HCT116 (cell line): ENCODE data around the gene RIN3. TPM values are rescaled to one million over a fixed set of nuclear protein-coding genes. Genes with fewer than 3 reads are reported as not detected.

ENCODE experiments used
- ATAC-seq: fragments of 200-7000 bp; cut with Tn5 transposase; 2 replicates; pipeline ENCODE4 v1.9.1; 2020; ENCODE audit warnings: mild to moderate bottlenecking, moderate library complexity
- BruUV-seq: library from RNA; stranded (reverse); fragments of 400-500 nt; replicated peaks from 2 replicates; lab custom pipeline; 2021; lab: Mats Ljungman, UMichigan
- CTCF ChIA-PET: fragments of 300-600 bp; sonication (Branson Sonifier 250); formaldehyde crosslinking; loops from one replicate; lab custom pipeline; 2021; ENCODE audit warnings: antibody characterized with exemption; lab: Charles Lee
- POLR2A ChIA-PET: fragments of 300-600, 350-600 bp; sonication (Branson Sonifier 250); formaldehyde crosslinking; loops from one replicate; lab custom pipeline; 2021; ENCODE audit warnings: antibody characterized with exemption; lab: Charles Lee
- RAD21 ChIA-PET, 2 experiments: fragments of 300-600 bp; sonication (Branson Sonifier 250); formaldehyde crosslinking; loops; one replicate each; lab custom pipeline; 2023; ENCODE audit warnings: low total read pairs in 2 of 2; ENCODE audit not compliant: uncharacterized antibody in 2 of 2, unreplicated experiment in 2 of 2, low non-redundant PET in 1 of 2; lab: Charles Lee
- DNase-seq: peaks from one replicate; pipeline ENCODE4 v3.0.0-alpha.2; 2010; ENCODE audit warnings: low read depth, low spot score
- H2AFZ ChIP-seq: fragments of 200-600 bp; shearing (Covaris generic), sonication (generic); 2 replicates; pipeline ENCODE4 v1.6.1; 2017; ENCODE audit warnings: low read depth, mixed run types, mixed read lengths, antibody characterized with exemption, low read length; ENCODE audit not compliant: poor library complexity, severe bottlenecking
- H3K27ac ChIP-seq: 2 replicates; pipeline ENCODE4 v1.5.1; 2012; ENCODE audit warnings: low read depth, low read length
- H3K27me3 ChIP-seq: fragments of 200-600 bp; sonication (generic); 2 replicates; pipeline ENCODE4 v1.6.1; 2016; ENCODE audit warnings: mixed run types, low read length, mixed read lengths; ENCODE audit not compliant: insufficient read depth
- H3K36me3 ChIP-seq, 2 experiments: fragments of 200-500 bp in 1 of 2; fragments of 200-600 bp in 1 of 2; sonication (Bioruptor generic) in 1 of 2; sonication (generic) in 1 of 2; 2 replicates each; pipeline versions ENCODE4 v1.5.1 to v1.6.1; 2014 to 2016; ENCODE audit warnings: low read length in 2 of 2, inconsistent platforms in 1 of 2, mixed read lengths in 1 of 2, mixed run types in 1 of 2; ENCODE audit not compliant: insufficient read depth in 2 of 2, control insufficient read depth in 1 of 2
- H3K4me1 ChIP-seq, 2 experiments: fragments of 200-600 bp in 1 of 2; sonication (generic) in 1 of 2; 2 replicates each; pipeline versions ENCODE4 v1.5.1 to v1.6.1; 2012 to 2017; ENCODE audit warnings: low read length in 2 of 2, inconsistent platforms in 1 of 2, mild to moderate bottlenecking in 1 of 2, mixed read lengths in 1 of 2, mixed run types in 1 of 2, moderate library complexity in 1 of 2; ENCODE audit not compliant: insufficient read depth in 2 of 2, control insufficient read depth in 1 of 2
- H3K4me2 ChIP-seq: fragments of 200-600 bp; sonication (generic); 2 replicates; pipeline ENCODE4 v1.6.1; 2017; ENCODE audit warnings: mixed run types, low read length, mixed read lengths
- H3K4me3 ChIP-seq, 2 experiments: fragments of 200-600 bp in 1 of 2; sonication (generic) in 1 of 2; replicated peaks in 1 of 2; 2 replicates each; pipeline ENCODE4 v1.5.1; 2011 to 2016; ENCODE audit warnings: low read length in 2 of 2, control low read depth in 1 of 2, low read depth in 1 of 2, mild to moderate bottlenecking in 1 of 2, mixed read lengths in 1 of 2, mixed run types in 1 of 2
- H3K79me2 ChIP-seq: fragments of 200-600 bp; sonication (generic); 2 replicates; pipeline ENCODE4 v1.6.1; 2017; ENCODE audit warnings: mild to moderate bottlenecking, mixed run types, low read length, moderate library complexity, mixed read lengths; ENCODE audit not compliant: insufficient read depth
- H3K9ac ChIP-seq: fragments of 200-600 bp; sonication (generic); 2 replicates; pipeline ENCODE4 v1.6.1; 2016; ENCODE audit warnings: low read length, mixed read lengths
- H3K9me2 ChIP-seq: fragments of 200-600 bp; sonication (generic), shearing (Covaris generic); 2 replicates; pipeline ENCODE4 v1.6.1; 2017; ENCODE audit warnings: mixed run types, mild to moderate bottlenecking, moderate library complexity; ENCODE audit not compliant: insufficient read depth
- H3K9me3 ChIP-seq, 2 experiments: fragments of 200-500 bp in 1 of 2; fragments of 200-600 bp in 1 of 2; sonication (Bioruptor generic) in 1 of 2; sonication (generic) in 1 of 2; 2 replicates each; pipeline ENCODE4 v1.6.1; 2014 to 2017; ENCODE audit warnings: low read length in 2 of 2, mixed read lengths in 2 of 2, inconsistent platforms in 1 of 2, low read depth in 1 of 2, mild to moderate bottlenecking in 1 of 2, mixed run types in 1 of 2, moderate library complexity in 1 of 2; ENCODE audit not compliant: control insufficient read depth in 1 of 2, insufficient read depth in 1 of 2
- H4K20me1 ChIP-seq: fragments of 200-600 bp; sonication (generic), shearing (Covaris generic); 2 replicates; pipeline ENCODE4 v1.6.1; 2017; ENCODE audit warnings: mixed run types, mild to moderate bottlenecking, moderate library complexity; ENCODE audit not compliant: insufficient read depth
- EGR1 ChIP-seq: IDR thresholded peaks from 2 replicates; pipeline ENCODE4 v1.6.1; 2012; ENCODE audit warnings: low read depth
- ELF1 ChIP-seq: IDR thresholded peaks from 2 replicates; pipeline ENCODE4 v1.6.1; 2012; ENCODE audit warnings: low read depth, borderline replicate concordance
- EZH2phosphoT487 ChIP-seq: fragments of 200-600 bp; IDR thresholded peaks from 2 replicates; pipeline ENCODE4 v1.6.1; 2018; ENCODE audit warnings: antibody characterized with exemption, borderline replicate concordance
- POLR2AphosphoS5 ChIP-seq: IDR thresholded peaks from 2 replicates; pipeline ENCODE4 v1.6.1; 2011; ENCODE audit warnings: mild to moderate bottlenecking, low read depth, low read length, moderate library complexity
- RAD21 ChIP-seq: IDR thresholded peaks from 2 replicates; pipeline ENCODE4 v1.6.1; 2012; ENCODE audit warnings: low read depth, mild to moderate bottlenecking
- SP1 ChIP-seq: IDR thresholded peaks from 2 replicates; pipeline ENCODE4 v1.6.1; 2012; ENCODE audit warnings: low read depth
- SRF ChIP-seq: IDR thresholded peaks from 2 replicates; pipeline ENCODE4 v1.6.1; 2012; ENCODE audit warnings: low read depth
- intact Hi-C: fragments of 100-400 bp; cut with micrococcal nuclease; formaldehyde crosslinking; loops from 2 replicates; pipeline ENCODE4 v1.10.0; 2022
- total RNA-seq: library from RNA; stranded (reverse); gene quantifications from one replicate; pipeline ENCODE4 v1.2.1, GENCODE V29; 2021; ENCODE audit not compliant: unreplicated experiment
- TF ChIP-seq, protein P1 (sequence below): IDR thresholded peaks from 2 replicates; pipeline ENCODE4 v1.6.1; 2012; ENCODE audit warnings: low read depth

The RIN3 gene
- total RNA-seq, 1 experiment from 2014 or later = 22.2 TPM

- RAD21 ChIA-PET = no interaction called here
- H4K20me1 ChIP-seq = no peaks in the 10 kb centered on the region
- TF ChIP-seq SRF (no peak), POLR2AphosphoS5 (no peak), RAD21 (no peak), EZH2phosphoT487 (no peak), EGR1 (no peak), ELF1 (no peak), SP1 (no peak)
- TF ChIP-seq, protein P1, sequence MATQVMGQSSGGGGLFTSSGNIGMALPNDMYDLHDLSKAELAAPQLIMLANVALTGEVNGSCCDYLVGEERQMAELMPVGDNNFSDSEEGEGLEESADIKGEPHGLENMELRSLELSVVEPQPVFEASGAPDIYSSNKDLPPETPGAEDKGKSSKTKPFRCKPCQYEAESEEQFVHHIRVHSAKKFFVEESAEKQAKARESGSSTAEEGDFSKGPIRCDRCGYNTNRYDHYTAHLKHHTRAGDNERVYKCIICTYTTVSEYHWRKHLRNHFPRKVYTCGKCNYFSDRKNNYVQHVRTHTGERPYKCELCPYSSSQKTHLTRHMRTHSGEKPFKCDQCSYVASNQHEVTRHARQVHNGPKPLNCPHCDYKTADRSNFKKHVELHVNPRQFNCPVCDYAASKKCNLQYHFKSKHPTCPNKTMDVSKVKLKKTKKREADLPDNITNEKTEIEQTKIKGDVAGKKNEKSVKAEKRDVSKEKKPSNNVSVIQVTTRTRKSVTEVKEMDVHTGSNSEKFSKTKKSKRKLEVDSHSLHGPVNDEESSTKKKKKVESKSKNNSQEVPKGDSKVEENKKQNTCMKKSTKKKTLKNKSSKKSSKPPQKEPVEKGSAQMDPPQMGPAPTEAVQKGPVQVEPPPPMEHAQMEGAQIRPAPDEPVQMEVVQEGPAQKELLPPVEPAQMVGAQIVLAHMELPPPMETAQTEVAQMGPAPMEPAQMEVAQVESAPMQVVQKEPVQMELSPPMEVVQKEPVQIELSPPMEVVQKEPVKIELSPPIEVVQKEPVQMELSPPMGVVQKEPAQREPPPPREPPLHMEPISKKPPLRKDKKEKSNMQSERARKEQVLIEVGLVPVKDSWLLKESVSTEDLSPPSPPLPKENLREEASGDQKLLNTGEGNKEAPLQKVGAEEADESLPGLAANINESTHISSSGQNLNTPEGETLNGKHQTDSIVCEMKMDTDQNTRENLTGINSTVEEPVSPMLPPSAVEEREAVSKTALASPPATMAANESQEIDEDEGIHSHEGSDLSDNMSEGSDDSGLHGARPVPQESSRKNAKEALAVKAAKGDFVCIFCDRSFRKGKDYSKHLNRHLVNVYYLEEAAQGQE = no peak
- no TSS peak for BruUV-seq
- H3K27ac ChIP-seq = no peak overlapping the region
- no peaks in the 10 kb centered on the region for H3K79me2 ChIP-seq
- peaks cover 2 to 4% of the 10 kb centered on the region in 2 experiments; a peak in 3 of 4 replicates for H3K4me1 ChIP-seq
- no peak overlapping the region for H3K4me3 ChIP-seq
- POLR2A ChIA-PET = no interaction called here
- no peak overlapping the region for H3K4me2 ChIP-seq
- no peaks in the 10 kb centered on the region for H3K27me3 ChIP-seq
- H3K36me3 ChIP-seq = peaks cover 0 to 4% of the 10 kb centered on the region in 2 experiments; a peak in 1 of 4 replicates
- no peak for DNase-seq
- intact Hi-C loops = no loop called here
- no peak for ATAC-seq
- CTCF ChIA-PET = no interaction called here
- H3K9me3 ChIP-seq = no peaks in the 10 kb centered on the region
- no peak overlapping the region for H2AFZ ChIP-seq
- no peaks in the 10 kb centered on the region for H3K9me2 ChIP-seq
- no peak overlapping the region for H3K9ac ChIP-seq
Measured at GRCh38 chr14:92703516-92703915, 189.9 kb downstream of the RIN3 start.
